Stimulated activated CD4-positive, alpha-beta T cell treated with anti-CD3 and anti-CD28 coated beads, Interleukin-2, amount 100 ng/mL, for 4 hours (primary cell): ENCODE data around the gene FITM2.
"Not testable (repeated sequence)": the region's sequence is repeated elsewhere in the genome, so short reads cannot be mapped to it uniquely, and the experiment has no call there.

Experiments
- DNase-seq: peaks from one replicate; pipeline ENCODE4 v3.0.0-alpha.2; 2020; ENCODE audit warnings: low read depth

The FITM2 gene

GRCh38 chr20:44331201-44331600, 20.2 kb upstream of the FITM2 start:
- DNase-seq, result no peak

- DNase-seq, result no peak
These were observed 17.4 kb upstream of the FITM2 start for GRCh38 chr20:44328428-44328827.

- not testable (repeated sequence) for DNase-seq
These were observed 16.7 kb upstream of the FITM2 start for GRCh38 chr20:44327748-44328147.

DNA sequence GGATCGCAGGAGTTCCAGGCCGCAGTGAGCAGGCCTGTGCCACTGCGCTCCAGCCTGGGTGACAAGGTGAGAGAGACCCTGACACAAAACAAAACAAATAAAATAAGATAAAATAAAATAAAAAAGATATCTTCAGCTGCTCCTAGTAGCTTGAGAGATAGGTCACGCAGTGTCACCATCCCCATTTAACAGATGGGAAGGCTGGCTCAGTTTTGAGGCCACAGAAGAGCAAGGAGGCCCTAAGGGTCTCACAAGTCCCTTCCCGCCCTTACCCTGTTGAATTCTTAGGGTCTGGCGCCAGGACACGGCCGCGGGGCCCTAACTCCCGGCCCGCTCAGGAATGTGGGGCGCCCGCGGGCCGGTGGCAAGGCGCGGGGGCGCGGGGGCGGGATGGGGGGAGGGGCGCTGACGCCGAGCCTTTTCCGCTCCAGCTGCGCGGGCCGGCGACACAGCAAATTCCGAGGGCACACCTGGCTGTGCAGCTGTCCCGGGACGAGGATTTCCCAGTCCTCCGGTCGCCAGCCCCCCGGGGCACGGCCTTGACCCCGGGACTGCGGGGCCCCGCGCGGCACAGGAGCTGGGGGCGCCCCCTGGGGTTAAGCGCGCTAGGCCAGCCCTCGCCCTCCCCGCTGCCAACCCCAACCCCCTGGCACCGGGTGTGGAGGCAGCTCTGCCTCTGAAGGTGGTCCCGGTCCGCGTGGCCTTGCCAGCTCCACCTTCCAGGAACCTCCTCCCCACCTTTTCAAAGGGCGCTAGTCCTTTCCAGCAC, 15.6 kb upstream of the FITM2 start:
- DNase-seq, result peak; percentile 3

- DNase-seq, result no peak
These were observed 13.3 kb upstream of the FITM2 start for GRCh38 chr20:44324343-44324742.

GRCh38 chr20:44319839-44320422, 8.9 kb upstream of the FITM2 start:
- DNase-seq, result no peak

- no peak for DNase-seq
These were observed 3.9 kb upstream of the FITM2 start for GRCh38 chr20:44314870-44315269.

DNA sequence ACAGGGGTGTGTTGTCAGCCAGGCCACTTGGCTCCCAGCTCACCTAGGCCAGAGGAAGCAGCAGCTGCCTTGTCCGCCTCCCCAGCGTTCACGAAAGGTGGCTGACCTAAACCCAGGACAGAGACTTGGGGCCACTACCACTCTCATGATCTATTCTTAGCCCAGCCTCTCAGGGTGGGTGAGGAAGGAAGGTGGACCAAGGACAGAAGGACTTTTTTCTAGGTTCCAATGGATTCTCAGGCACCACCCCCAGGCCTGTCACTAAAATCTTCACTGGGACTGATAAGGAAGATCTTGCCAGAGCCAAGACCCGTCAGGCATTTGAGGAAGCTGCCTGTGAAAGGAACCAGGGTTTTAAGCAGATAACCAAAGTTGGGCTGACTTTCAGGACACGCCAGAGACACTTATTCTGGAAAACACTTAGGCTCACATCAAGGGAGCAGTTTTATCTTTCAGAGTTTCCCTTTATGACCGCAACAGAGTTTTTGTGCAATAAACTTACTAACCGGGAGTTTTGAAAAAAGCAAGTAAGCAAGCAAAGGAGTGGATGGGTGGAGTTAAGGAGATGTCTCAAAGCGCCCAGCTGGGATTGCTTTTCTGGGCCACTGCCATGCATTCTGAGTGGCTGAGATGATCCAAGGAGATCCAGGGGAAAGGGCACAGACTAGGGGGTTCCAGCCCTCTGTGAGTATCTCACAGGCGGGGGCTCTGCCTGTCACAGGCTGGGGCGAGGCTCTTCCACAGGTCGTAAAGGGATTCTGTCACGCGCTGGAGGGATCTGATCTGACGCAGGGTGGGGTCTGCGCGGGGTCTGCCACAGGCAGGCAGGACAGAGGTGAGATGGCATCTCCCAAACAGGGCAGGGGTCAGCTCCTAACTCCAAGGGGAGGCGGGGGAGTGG, 989 bp downstream of the FITM2 start:
- DNase-seq, result no peak

DNA sequence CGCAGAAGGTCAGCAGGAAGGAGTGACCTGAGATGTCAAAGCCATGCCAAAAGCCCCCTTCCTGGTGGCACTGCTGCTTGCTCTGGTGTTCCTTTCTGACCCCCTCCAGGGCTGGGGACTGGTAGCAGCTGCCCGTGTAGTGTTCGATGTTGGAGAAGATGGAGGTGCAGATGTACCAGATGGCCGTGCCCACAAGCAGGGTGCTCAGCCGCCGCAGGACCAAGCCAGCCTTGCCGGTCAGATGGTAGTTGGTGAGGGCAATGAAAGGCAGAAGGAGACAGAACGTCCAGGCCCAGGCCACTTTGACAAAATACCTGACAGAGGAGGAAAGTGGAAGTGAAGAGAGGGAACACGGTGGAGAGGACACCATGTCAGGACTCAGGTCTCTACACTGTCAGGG, 4.1 kb downstream of the FITM2 start:
- no peak for DNase-seq

DNA sequence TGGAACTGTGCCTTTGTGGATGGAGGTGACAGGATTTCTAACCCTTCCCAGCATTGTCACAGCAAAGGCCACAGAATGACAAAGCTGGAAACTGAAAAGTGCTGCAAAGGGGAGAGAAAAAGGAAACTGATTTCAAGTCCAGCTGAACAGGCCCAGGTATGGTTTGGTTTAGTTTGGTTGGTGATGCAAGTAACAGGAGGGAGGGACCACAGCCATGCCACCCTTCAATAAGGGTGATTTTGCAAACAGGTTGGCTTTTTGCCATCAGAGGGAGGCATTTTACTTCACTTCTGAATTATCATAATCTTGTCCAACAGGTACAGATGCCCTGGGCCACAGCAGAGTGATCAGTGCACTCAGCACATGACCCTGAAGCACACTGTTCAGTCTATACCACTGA, 6.6 kb downstream of the FITM2 start:
- DNase-seq, result no peak

GRCh38 chr20:44302736-44303135, 8.3 kb downstream of the FITM2 start:
- DNase-seq, result no peak

DNA sequence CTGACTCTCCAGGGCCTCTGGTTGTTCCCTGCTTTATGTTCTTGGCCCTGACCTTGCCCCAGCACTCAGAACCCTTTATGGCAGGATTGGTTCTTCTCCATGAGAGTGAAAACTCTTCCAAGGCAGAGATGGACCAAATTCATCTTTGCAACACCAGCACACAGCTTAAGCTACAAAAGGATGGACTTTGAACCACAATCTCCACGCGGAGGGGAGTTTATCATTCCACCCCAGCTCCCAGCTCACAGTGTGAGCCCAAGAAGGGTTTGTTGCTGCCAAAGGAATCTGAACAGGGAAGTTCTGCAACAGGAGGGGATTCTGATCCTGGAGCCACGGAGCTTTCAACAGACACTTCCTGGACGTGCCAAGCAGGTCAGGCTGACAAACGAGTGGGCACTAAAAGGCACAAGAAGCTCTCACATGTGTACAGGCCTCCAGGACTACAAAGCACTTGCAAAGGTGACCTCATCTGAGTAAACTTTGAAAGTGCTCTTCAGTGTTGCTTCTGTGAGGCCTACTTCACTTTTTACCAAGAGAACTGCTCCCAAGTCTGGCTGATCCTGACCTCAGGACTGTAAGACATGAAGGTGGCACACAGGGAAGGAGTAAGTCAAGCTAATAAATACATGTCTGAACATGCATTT, 8.9 kb downstream of the FITM2 start:
- no peak for DNase-seq

DNA sequence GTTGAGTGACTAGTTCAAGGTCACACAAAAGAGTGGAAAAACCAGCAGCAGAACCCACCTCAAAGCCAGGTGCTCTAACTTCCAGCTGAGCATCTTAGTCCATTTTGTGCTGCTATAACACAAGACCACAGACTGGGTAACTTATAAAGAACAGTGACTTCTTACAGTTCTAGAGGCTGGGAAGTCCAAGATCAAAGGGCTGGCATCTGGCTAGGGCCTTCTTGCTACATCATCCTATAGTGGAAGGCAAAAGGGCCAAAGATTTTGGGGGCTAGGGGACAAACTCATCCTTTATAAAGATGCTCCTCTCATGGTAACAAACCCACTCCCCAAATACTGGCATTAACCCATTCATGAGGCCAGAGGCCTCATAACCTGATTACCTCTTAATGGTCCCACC, 9.7 kb downstream of the FITM2 start:
- no peak for DNase-seq

DNA sequence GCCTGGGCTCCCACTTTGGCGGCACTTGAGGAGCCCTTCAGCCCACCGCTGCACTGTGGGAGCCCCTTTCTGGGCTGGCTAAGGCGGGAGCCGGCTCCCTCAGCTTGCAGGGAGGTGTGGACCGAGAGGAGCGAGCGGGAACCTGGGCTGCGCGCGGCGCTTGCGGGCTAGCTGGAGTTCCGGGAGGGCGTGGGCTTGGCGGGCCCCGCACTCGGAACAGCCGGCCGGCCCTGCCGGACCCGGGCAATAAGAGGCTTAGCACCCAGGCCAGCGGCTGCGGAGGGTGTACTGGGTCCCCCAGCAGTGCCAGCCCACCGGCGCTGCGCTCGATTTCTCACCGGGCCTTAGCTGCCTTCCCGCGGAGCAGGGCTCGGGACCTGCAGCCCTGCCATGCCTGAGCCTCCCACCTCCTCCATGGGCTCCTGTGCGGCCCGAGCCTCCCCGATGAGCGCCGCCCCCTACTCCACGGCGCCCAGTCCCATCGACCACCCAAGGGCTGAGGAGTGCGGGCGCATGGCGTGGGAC, 11.9 kb downstream of the FITM2 start:
- not testable (repeated sequence) for DNase-seq

- no peak for DNase-seq
These were observed 13.3 kb downstream of the FITM2 start for GRCh38 chr20:44297721-44298120.

GRCh38 chr20:44296011-44296410, 15.0 kb downstream of the FITM2 start:
- no peak for DNase-seq

- DNase-seq, result no peak
These were observed 19.2 kb downstream of the FITM2 start for GRCh38 chr20:44291754-44292153.

DNA sequence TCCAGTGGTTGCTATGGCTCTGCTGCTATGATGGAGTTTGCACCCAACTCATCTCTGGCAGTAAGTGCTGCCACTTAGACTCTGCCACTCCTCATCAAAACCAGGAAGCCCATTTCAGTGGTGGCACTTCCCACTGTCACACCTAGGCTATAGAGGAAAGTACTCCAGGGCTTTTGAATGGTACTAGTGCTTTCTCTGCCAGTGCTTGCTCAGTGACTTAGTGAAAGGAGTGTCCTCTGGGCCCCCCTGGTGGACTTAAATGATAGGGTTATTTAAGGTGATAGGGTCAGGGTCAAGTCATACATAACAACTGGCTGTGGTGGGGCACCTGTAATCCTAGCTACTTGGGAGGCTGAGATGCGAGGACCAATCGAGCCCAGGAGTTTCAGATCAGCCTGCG, 22.8 kb downstream of the FITM2 start:
- DNase-seq, result no peak

GRCh38 chr20:44287272-44288097, 23.5 kb downstream of the FITM2 start:
- DNase-seq, result no peak

DNA sequence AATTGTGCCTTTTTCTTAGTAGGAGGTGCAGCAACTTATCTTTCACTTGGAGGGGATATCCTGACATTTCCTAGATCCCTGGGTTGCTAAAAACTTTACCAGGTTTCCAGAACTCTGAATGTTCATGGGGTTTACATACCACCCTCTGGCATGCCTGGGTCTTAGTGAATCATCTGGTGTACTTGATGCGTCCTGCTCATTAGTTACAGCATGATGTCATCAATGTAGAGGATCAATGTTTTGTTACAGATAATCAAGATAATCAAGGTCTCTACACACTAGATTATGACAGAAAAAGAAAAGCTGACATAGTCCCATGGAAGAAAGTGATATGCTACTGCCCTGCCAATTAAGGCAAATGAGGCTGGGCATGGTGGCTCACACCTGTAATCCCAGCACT, 27.0 kb downstream of the FITM2 start:
- DNase-seq, result no peak

DNA sequence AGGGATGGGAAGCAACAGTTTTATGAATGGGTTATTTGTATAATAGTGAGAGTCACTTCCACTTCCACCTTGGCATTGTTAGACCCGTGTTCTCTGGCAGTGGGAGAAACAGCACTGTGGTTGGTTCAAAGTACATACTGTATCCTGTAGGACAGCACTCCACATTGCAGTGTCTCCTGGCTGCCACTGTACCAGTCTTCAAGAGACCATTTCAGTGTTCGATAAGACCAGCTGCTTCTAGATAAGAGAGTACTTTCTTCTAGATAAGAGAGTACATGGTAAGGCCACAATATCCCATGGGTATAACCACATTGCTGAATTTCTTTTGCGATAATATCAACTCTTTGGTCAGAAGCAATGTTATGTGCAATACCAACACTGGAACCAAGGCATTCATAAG, 28.8 kb downstream of the FITM2 start:
- DNase-seq, result no peak
